WTC11 (cell line): ENCODE data around the gene AP1G1. TPM values are rescaled to one million over a fixed set of nuclear protein-coding genes. Genes with fewer than 3 reads are reported as not detected.
A peak's percentile ranks its signal among the peaks of the same experiment; 100 is the strongest.

ENCODE experiments used
- ATAC-seq: fragments of 200-7000 bp; cut with Tn5 transposase; 2 replicates; pipeline ENCODE4 v1.10.0; 2021; ENCODE audit warnings: mild to moderate bottlenecking, moderate library complexity
- CTCF ChIA-PET: fragments of 300-600 bp; sonication (Branson Sonifier 250); formaldehyde crosslinking; loops from one replicate; lab custom pipeline; 2021; ENCODE audit warnings: antibody characterized with exemption; lab: Charles Lee
- POLR2A ChIA-PET: fragments of 350-600 bp; sonication (Branson Sonifier 250); formaldehyde crosslinking; loops from one replicate; lab custom pipeline; 2021; ENCODE audit warnings: antibody characterized with exemption; lab: Charles Lee
- DNase-seq: peaks from one replicate; pipeline ENCODE4 v3.0.0; 2021; ENCODE audit warnings: low spot score
- H3K27ac Mint-ChIP-seq: 2 replicates; pipeline ENCODE4 v1.8.0; 2021; ENCODE audit warnings: mixed read lengths
- H3K27me3 Mint-ChIP-seq: 2 replicates; pipeline ENCODE4 v1.8.0; 2021; ENCODE audit warnings: low read depth, mild to moderate bottlenecking, moderate library complexity, mixed read lengths
- H3K36me3 Mint-ChIP-seq: 2 replicates; pipeline ENCODE4 v1.8.0; 2021; ENCODE audit warnings: mixed read lengths
- H3K4me1 Mint-ChIP-seq: 2 replicates; pipeline ENCODE4 v1.8.0; 2022; ENCODE audit warnings: mixed read lengths
- H3K4me3 Mint-ChIP-seq: 2 replicates; pipeline ENCODE4 v1.8.0; 2021; ENCODE audit warnings: mild to moderate bottlenecking, moderate library complexity, mixed read lengths
- H3K9me3 Mint-ChIP-seq: 2 replicates; pipeline ENCODE4 v1.8.0; 2021; ENCODE audit warnings: mixed read lengths
- ELF4 ChIP-seq: sonication (generic); formaldehyde crosslinking; IDR thresholded peaks from 2 replicates; pipeline ENCODE4 v1.8.1; 2022; ENCODE audit warnings: low read depth, mild to moderate bottlenecking, moderate library complexity, missing genetic modification reagents
- EMX1 ChIP-seq: fragments of 250-450 bp; sonication (Bioruptor Pico); IDR thresholded peaks from 2 replicates; pipeline ENCODE4 v1.8.0; 2021; ENCODE audit warnings: mild to moderate bottlenecking
- ETV6 ChIP-seq: sonication (generic); formaldehyde crosslinking; IDR thresholded peaks from 2 replicates; pipeline ENCODE4 v1.8.1; 2022; ENCODE audit warnings: mild to moderate bottlenecking, missing genetic modification reagents
- FOXK1 ChIP-seq: sonication (generic); formaldehyde crosslinking; IDR thresholded peaks from 2 replicates; pipeline ENCODE4 v1.8.0; 2022; ENCODE audit warnings: mild to moderate bottlenecking, moderate library complexity, missing genetic modification reagents
- GRHL2 ChIP-seq: fragments of 250-450 bp; sonication (Bioruptor Pico); IDR thresholded peaks from 2 replicates; pipeline ENCODE4 v1.8.0; 2022; ENCODE audit warnings: mild to moderate bottlenecking, moderate library complexity; ENCODE audit not compliant: insufficient replicate concordance, severe bottlenecking
- KAT7 ChIP-seq: sonication (generic); formaldehyde crosslinking; IDR thresholded peaks from 2 replicates; pipeline ENCODE4 v1.8.1; 2023; ENCODE audit warnings: missing genetic modification reagents, mild to moderate bottlenecking, borderline replicate concordance
- MAX ChIP-seq: sonication (generic); formaldehyde crosslinking; IDR thresholded peaks from 2 replicates; pipeline ENCODE4 v1.8.0; 2022; ENCODE audit warnings: mild to moderate bottlenecking, missing genetic modification reagents
- MLX ChIP-seq: sonication (generic); formaldehyde crosslinking; IDR thresholded peaks from 2 replicates; pipeline ENCODE4 v1.8.1; 2023; ENCODE audit warnings: mild to moderate bottlenecking, missing genetic modification reagents, moderate library complexity
- MXD4 ChIP-seq: fragments of 250-450 bp; sonication (Bioruptor Pico); IDR thresholded peaks from 2 replicates; pipeline ENCODE4 v1.8.0; 2021; ENCODE audit warnings: mild to moderate bottlenecking, moderate library complexity, borderline replicate concordance
- NFATC4 ChIP-seq: fragments of 250-450 bp; sonication (Bioruptor Pico); IDR thresholded peaks from 2 replicates; pipeline ENCODE4 v1.9.0; 2021; ENCODE audit warnings: mild to moderate bottlenecking
- OVOL2 ChIP-seq: fragments of 250-450 bp; sonication (Bioruptor Pico); IDR thresholded peaks from 2 replicates; pipeline ENCODE4 v1.9.0; 2021; ENCODE audit warnings: mild to moderate bottlenecking, borderline replicate concordance
- SMAD4 ChIP-seq: sonication (generic); formaldehyde crosslinking; IDR thresholded peaks from 2 replicates; pipeline ENCODE4 v1.8.0; 2022; ENCODE audit warnings: mild to moderate bottlenecking, missing genetic modification reagents
- SP1 ChIP-seq: sonication (generic); formaldehyde crosslinking; conservative IDR thresholded peaks from 2 replicates; pipeline ENCODE4 v1.8.1; 2022; ENCODE audit warnings: missing genetic modification reagents
- TEAD1 ChIP-seq: sonication (generic); formaldehyde crosslinking; IDR thresholded peaks from 2 replicates; pipeline ENCODE4 v1.8.0; 2022; ENCODE audit warnings: mild to moderate bottlenecking, missing genetic modification reagents
- ZNF219 ChIP-seq: sonication (generic); formaldehyde crosslinking; IDR thresholded peaks from 2 replicates; pipeline ENCODE4 v1.8.0; 2023; ENCODE audit warnings: missing genetic modification reagents, mild to moderate bottlenecking, borderline replicate concordance
- ZNF232 ChIP-seq: sonication (generic); formaldehyde crosslinking; IDR thresholded peaks from 2 replicates; pipeline ENCODE4 v1.8.0; 2022; ENCODE audit warnings: mild to moderate bottlenecking, missing genetic modification reagents
- ZNF416 ChIP-seq: fragments of 250-450 bp; sonication (Bioruptor Pico); IDR thresholded peaks from 2 replicates; pipeline ENCODE4 v1.9.0; 2021; ENCODE audit warnings: mild to moderate bottlenecking, inconsistent platforms
- ZNF423 ChIP-seq: fragments of 250-450 bp; sonication (Bioruptor Pico); IDR thresholded peaks from 2 replicates; pipeline ENCODE4 v2.1.2; 2022; ENCODE audit warnings: mild to moderate bottlenecking, moderate library complexity
- ZNF671 ChIP-seq: fragments of 250-450 bp; sonication (Bioruptor Pico); IDR thresholded peaks from 2 replicates; pipeline ENCODE4 v1.8.0; 2021; ENCODE audit warnings: mild to moderate bottlenecking
- total RNA-seq: library from RNA; stranded (reverse); gene quantifications from 3 replicates; pipeline ENCODE4 v1.2.3, GENCODE V29; 2021
- TF ChIP-seq, protein P1 (sequence below): fragments of 200-600 bp; IDR thresholded peaks from 2 replicates; pipeline ENCODE4 v1.8.0; 2022; ENCODE audit warnings: antibody characterized with exemption
- TF ChIP-seq, protein P2 (sequence below): sonication (generic); formaldehyde crosslinking; IDR thresholded peaks from 2 replicates; pipeline ENCODE4 v1.8.1; 2023; ENCODE audit warnings: mild to moderate bottlenecking, missing genetic modification reagents, moderate library complexity
- TF ChIP-seq, protein P3 (sequence below): sonication (generic); formaldehyde crosslinking; IDR thresholded peaks from 2 replicates; pipeline ENCODE4 v1.8.1; 2022; ENCODE audit warnings: missing genetic modification reagents, borderline replicate concordance
- TF ChIP-seq, protein P4 (sequence below): sonication (generic); formaldehyde crosslinking; IDR thresholded peaks from 2 replicates; pipeline ENCODE4 v1.8.0; 2023; ENCODE audit warnings: missing genetic modification reagents

AP1G1 gene
- total RNA-seq, 1 experiment from 2014 or later = 72.4 TPM

GRCh38 chr16:71845639-71846430 lies 37.2 kb upstream of the AP1G1 start, which contains the start of gene ATXN1L (continued):
- TF ChIP-seq, protein P1, sequence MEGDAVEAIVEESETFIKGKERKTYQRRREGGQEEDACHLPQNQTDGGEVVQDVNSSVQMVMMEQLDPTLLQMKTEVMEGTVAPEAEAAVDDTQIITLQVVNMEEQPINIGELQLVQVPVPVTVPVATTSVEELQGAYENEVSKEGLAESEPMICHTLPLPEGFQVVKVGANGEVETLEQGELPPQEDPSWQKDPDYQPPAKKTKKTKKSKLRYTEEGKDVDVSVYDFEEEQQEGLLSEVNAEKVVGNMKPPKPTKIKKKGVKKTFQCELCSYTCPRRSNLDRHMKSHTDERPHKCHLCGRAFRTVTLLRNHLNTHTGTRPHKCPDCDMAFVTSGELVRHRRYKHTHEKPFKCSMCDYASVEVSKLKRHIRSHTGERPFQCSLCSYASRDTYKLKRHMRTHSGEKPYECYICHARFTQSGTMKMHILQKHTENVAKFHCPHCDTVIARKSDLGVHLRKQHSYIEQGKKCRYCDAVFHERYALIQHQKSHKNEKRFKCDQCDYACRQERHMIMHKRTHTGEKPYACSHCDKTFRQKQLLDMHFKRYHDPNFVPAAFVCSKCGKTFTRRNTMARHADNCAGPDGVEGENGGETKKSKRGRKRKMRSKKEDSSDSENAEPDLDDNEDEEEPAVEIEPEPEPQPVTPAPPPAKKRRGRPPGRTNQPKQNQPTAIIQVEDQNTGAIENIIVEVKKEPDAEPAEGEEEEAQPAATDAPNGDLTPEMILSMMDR = no peak
- TF ChIP-seq ZNF416 (CRISPR knock-in tag) = peak; percentile 20; the same call in 1 of the 2 replicates
- no peak for TF ChIP-seq ZNF671 (CRISPR knock-in tag)
- no peak for TF ChIP-seq ZNF232
- TF ChIP-seq ZNF423 (CRISPR knock-in tag) = peak; percentile 81; the same call in 1 of the 2 replicates
- peak; percentile 88 for TF ChIP-seq FOXK1
- TF ChIP-seq ELF4 (CRISPR knock-in tag) = no peak
- TF ChIP-seq, protein P2, sequence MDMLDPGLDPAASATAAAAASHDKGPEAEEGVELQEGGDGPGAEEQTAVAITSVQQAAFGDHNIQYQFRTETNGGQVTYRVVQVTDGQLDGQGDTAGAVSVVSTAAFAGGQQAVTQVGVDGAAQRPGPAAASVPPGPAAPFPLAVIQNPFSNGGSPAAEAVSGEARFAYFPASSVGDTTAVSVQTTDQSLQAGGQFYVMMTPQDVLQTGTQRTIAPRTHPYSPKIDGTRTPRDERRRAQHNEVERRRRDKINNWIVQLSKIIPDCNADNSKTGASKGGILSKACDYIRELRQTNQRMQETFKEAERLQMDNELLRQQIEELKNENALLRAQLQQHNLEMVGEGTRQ (CRISPR knock-in tag) = peak; percentile 86
- no peak for TF ChIP-seq MXD4 (CRISPR knock-in tag)
- TF ChIP-seq, protein P3, sequence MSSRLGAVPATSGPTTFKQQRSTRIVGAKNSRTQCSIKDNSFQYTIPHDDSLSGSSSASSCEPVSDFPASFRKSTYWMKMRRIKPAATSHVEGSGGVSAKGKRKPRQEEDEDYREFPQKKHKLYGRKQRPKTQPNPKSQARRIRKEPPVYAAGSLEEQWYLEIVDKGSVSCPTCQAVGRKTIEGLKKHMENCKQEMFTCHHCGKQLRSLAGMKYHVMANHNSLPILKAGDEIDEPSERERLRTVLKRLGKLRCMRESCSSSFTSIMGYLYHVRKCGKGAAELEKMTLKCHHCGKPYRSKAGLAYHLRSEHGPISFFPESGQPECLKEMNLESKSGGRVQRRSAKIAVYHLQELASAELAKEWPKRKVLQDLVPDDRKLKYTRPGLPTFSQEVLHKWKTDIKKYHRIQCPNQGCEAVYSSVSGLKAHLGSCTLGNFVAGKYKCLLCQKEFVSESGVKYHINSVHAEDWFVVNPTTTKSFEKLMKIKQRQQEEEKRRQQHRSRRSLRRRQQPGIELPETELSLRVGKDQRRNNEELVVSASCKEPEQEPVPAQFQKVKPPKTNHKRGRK = no peak
- TF ChIP-seq, all 79 proteins: peak for 17

DNA sequence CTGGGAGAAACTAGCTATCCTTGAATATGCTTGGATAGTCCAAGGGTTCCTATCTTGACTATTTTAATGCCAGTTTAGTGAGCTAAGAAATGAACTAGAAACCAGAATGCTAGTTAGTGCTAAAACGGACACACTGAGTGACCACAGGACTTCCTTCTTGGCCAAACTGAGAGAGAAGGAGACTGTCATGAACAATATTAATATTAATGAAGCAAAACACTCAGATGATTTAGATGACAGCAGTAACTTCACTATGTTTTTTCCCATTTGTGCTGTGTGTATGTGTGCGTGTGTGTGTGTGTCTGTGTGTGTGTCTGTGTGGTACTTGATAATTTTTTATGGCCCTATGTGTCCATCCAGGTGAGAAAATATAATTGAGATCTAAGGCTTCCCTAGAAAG lies 34.9 kb upstream of the AP1G1 start:
- ChIA-PET CTCF (no interaction called here), POLR2A (interaction anchor here (0.6 kb wide), 1 partner anchor 40 kb away, joined by 3 read pairs; the partner anchor contains the start of gene ZNF821)
- H3K9me3 Mint-ChIP-seq = no peaks in the 10 kb centered on the region
- H3K36me3 Mint-ChIP-seq = peaks cover 6% of the 10 kb centered on the region
- ATAC-seq (no peak), DNase-seq (no peak)
- H3K27me3 Mint-ChIP-seq = peaks cover 2% of the 10 kb centered on the region; the same call in 1 of the 2 replicates
- no peak overlapping the region for H3K27ac Mint-ChIP-seq
- no peak overlapping the region for H3K4me3 Mint-ChIP-seq
- TF ChIP-seq ZNF423 (CRISPR knock-in tag) = no peak
- no peak for TF ChIP-seq SP1 (CRISPR knock-in tag)
- TF ChIP-seq SMAD4 (CRISPR knock-in tag) = no peak
- TF ChIP-seq OVOL2 = no peak
- no peak for TF ChIP-seq MAX (CRISPR knock-in tag)
- TF ChIP-seq NFATC4 (CRISPR knock-in tag) = no peak
- TF ChIP-seq EMX1 = no peak
- no peak for TF ChIP-seq KAT7 (CRISPR knock-in tag)
- no peak for TF ChIP-seq GRHL2 (CRISPR knock-in tag)
- no peak for TF ChIP-seq ETV6 (CRISPR knock-in tag)
- TF ChIP-seq, protein P4, sequence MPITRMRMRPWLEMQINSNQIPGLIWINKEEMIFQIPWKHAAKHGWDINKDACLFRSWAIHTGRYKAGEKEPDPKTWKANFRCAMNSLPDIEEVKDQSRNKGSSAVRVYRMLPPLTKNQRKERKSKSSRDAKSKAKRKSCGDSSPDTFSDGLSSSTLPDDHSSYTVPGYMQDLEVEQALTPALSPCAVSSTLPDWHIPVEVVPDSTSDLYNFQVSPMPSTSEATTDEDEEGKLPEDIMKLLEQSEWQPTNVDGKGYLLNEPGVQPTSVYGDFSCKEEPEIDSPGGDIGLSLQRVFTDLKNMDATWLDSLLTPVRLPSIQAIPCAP (CRISPR knock-in tag) = no peak
- TF ChIP-seq MLX (CRISPR knock-in tag) = no peak
- TF ChIP-seq TEAD1 (CRISPR knock-in tag) = no peak
- TF ChIP-seq ZNF219 (CRISPR knock-in tag) = no peak
- H3K4me1 Mint-ChIP-seq = peaks cover 12% of the 10 kb centered on the region
